Prostate gland (tissue), 2 donors: Measurements from ENCODE around the gene HDGF. TPM values are rescaled to one million over a fixed set of nuclear protein-coding genes. Genes with fewer than 3 reads are reported as not detected.

Source experiments
- DNase-seq: peaks from one replicate; pipeline ENCODE4 v3.0.0-alpha.2; 2019; ENCODE audit warnings: low spot score
- H3K27ac ChIP-seq, 2 donors: fragments of 200-600 bp; sonication (generic); 2 replicates each; pipeline ENCODE4 v1.5.1; 2017 to 2019
- H3K27me3 ChIP-seq: fragments of 200-600 bp; sonication (generic); replicated peaks from 2 replicates; pipeline ENCODE4 v1.5.1; 2019; ENCODE audit not compliant: insufficient read depth
- H3K36me3 ChIP-seq, 2 donors: fragments of 200-600 bp; sonication (generic); 1 replicate in 1 of 2; 2 replicates in 1 of 2; pipeline versions ENCODE4 v1.5.1 to v1.8.1; 2017 to 2019
- H3K4me1 ChIP-seq: fragments of 200-600 bp; sonication (generic); replicated peaks from 2 replicates; pipeline ENCODE4 v1.5.1; 2019
- H3K4me3 ChIP-seq, 2 donors: fragments of 200-600 bp; sonication (generic); 2 replicates each; pipeline ENCODE4 v1.5.1; 2017 to 2019
- H3K9me3 ChIP-seq: fragments of 200-600 bp; sonication (generic); 2 replicates; pipeline ENCODE4 v1.5.1; 2017
- CTCF ChIP-seq, 4 experiments: fragments of 200-600 bp in 2 of 4; fragments of 450-650 bp in 2 of 4; sonication (generic) in 2 of 4; IDR thresholded peaks; 1 replicate in 3 of 4; 2 replicates in 1 of 4; pipeline ENCODE4 v1.5.1; 2016 to 2019; ENCODE audit warnings: antibody characterized with exemption in 4 of 4, mild to moderate bottlenecking in 2 of 4, moderate library complexity in 2 of 4
- POLR2A ChIP-seq: fragments of 450-650 bp; IDR thresholded peaks from one replicate; pipeline ENCODE4 v1.6.1; 2016; ENCODE audit warnings: antibody characterized with exemption, mild to moderate bottlenecking
- POLR2AphosphoS5 ChIP-seq: sonication (generic); formaldehyde crosslinking; IDR thresholded peaks from one replicate; pipeline ENCODE4 v1.6.1; 2017; ENCODE audit warnings: antibody characterized with exemption
- WGBS: methylation state at CpG from one replicate; pipeline ENCODE4 v1.1.5; 2018; 5-methylcytosine and 5-hydroxymethylcytosine counted together
- intact Hi-C: fragments of 100-400 bp; cut with DNase I; formaldehyde crosslinking; loops from one replicate; pipeline ENCODE4 v1.14.2; 2022
- total RNA-seq, 2 donors: library from RNA; depleted of rRNA; stranded (reverse); fragments of >200 nt; gene quantifications; one replicate each; pipeline ENCODE4 v1.1.0, GENCODE V29; 2016

Gene HDGF
- total RNA-seq, 2 donors from 2014 or later = 124 to 156 TPM

- no peak for DNase-seq
- Histone ChIP-seq H3K4me3 (no peak overlapping the region), H3K36me3 (no peaks in the 10 kb centered on the region), H3K9me3 (no peaks in the 10 kb centered on the region), H3K27me3 (no peaks in the 10 kb centered on the region), H3K27ac (peak overlapping the region in 1 of 2 donors; percentile 4), H3K4me1 (peaks cover 12% of the 10 kb centered on the region)
- intact Hi-C loops = no loop called here
- TF ChIP-seq POLR2AphosphoS5 (no peak), POLR2A (no peak), CTCF (IDR thresholded peaks at IDR 0.05) (no peak)
- 63% methylated on average over 4 of the region's 4 CpGs for WGBS
Measured at GRCh38 chr1:156708218-156708661, 43.2 kb downstream of the HDGF start.

GRCh38 chr1:156707417-156708217, 43.9 kb downstream of the HDGF start:
- intact Hi-C loops = no loop called here
- TF ChIP-seq POLR2AphosphoS5 (no peak), CTCF (IDR thresholded peaks at IDR 0.05) (no peak)
- no peaks in the 10 kb centered on the region for H3K9me3 ChIP-seq
- H3K27ac ChIP-seq = peak overlapping the region in 1 of 2 donors; percentile 4
- H3K27me3 ChIP-seq = no peaks in the 10 kb centered on the region
- H3K4me1 ChIP-seq = peaks cover 12% of the 10 kb centered on the region
- 63% methylated on average over 8 of the region's 8 CpGs for WGBS
- no peak overlapping the region for H3K4me3 ChIP-seq
- no peak for DNase-seq
- no peaks in the 10 kb centered on the region for H3K36me3 ChIP-seq

- H3K4me3 ChIP-seq = peak overlapping the region; percentile 31 to 33
- no peaks in the 10 kb centered on the region for H3K36me3 ChIP-seq
- H3K27ac ChIP-seq = peak overlapping the region; percentile 31 to 64
- TF ChIP-seq POLR2A (no peak), CTCF (IDR thresholded peaks at IDR 0.05) (no peak), POLR2AphosphoS5 (no peak)
- intact Hi-C loops = no loop called here
- H3K27me3 ChIP-seq = no peaks in the 10 kb centered on the region
- peaks cover 12% of the 10 kb centered on the region for H3K4me1 ChIP-seq
- H3K9me3 ChIP-seq = no peaks in the 10 kb centered on the region
- DNase-seq = no peak
- WGBS = 5% methylated on average over 29 of the region's 29 CpGs
Measured at GRCh38 chr1:156706657-156707416, 44.6 kb downstream of the HDGF start.

GRCh38 chr1:156705918-156706656, 45.4 kb downstream of the HDGF start:
- peak overlapping the region; percentile 31 to 64 for H3K27ac ChIP-seq
- no peaks in the 10 kb centered on the region for H3K36me3 ChIP-seq
- under 1% methylated on average over 39 of the region's 45 CpGs for WGBS
- peak overlapping the region; percentile 31 to 33 for H3K4me3 ChIP-seq
- intact Hi-C loops = no loop called here
- TF ChIP-seq POLR2A (peak; percentile 21), CTCF (IDR thresholded peaks at IDR 0.05) (peak; percentile 61 to 90 (median 74)), POLR2AphosphoS5 (no peak)
- no peaks in the 10 kb centered on the region for H3K27me3 ChIP-seq
- no peaks in the 10 kb centered on the region for H3K9me3 ChIP-seq
- peaks cover 12% of the 10 kb centered on the region for H3K4me1 ChIP-seq
- DNase-seq = peak; percentile 57
